HG02623 (cell line): ENCODE results near the gene GBF1.
"Not testable (repeated sequence)": the region's sequence is repeated elsewhere in the genome, so short reads cannot be mapped to it uniquely, and the experiment has no call there.

ENCODE experiments used
- ATAC-seq: cut with Tn5 transposase; IDR thresholded peaks from one replicate; pipeline ENCODE4 v1.9.1; 2021; ENCODE audit warnings: moderate library complexity; ENCODE audit not compliant: unreplicated experiment

Gene GBF1

GRCh38 chr10:102245082-102245931 lies at the start of gene GBF1:
TSS of gene GBF1 (plus strand) at chr10:102245532. CDS start at chr10:102258939, 13,407 bp downstream.
- ATAC-seq = peak; percentile 84

GRCh38 chr10:102196893-102197292 lies 48.4 kb upstream of the GBF1 start:
- no peak for ATAC-seq

- no peak for ATAC-seq
Observed at GRCh38 chr10:102198027-102198426, 47.3 kb upstream of the GBF1 start.

GRCh38 chr10:102200751-102201640 lies 44.3 kb upstream of the GBF1 start:
- no peak for ATAC-seq

- ATAC-seq = no peak
Observed at GRCh38 chr10:102202386-102202785, 42.9 kb upstream of the GBF1 start.

- no peak for ATAC-seq
Observed at GRCh38 chr10:102208311-102209035, 36.9 kb upstream of the GBF1 start.

GRCh38 chr10:102211615-102212299 lies 33.6 kb upstream of the GBF1 start:
- ATAC-seq = no peak

GRCh38 chr10:102213599-102213998 lies 31.7 kb upstream of the GBF1 start:
- ATAC-seq = not testable (repeated sequence)

GRCh38 chr10:102219370-102219769 lies 26.0 kb upstream of the GBF1 start:
- ATAC-seq = no peak

- ATAC-seq = no peak
Observed at GRCh38 chr10:102220612-102221011, 24.7 kb upstream of the GBF1 start.

GRCh38 chr10:102222797-102223196 lies 22.5 kb upstream of the GBF1 start:
- no peak for ATAC-seq

- peak; percentile 88 for ATAC-seq
Observed at GRCh38 chr10:102225646-102226541, 19.4 kb upstream of the GBF1 start, which contains the start of gene ELOVL3. TSS of gene ELOVL3 (plus strand) at chr10:102226299. CDS start at chr10:102226549, 250 bp downstream.

GRCh38 chr10:102226542-102226870 lies 18.8 kb upstream of the GBF1 start:
- no peak for ATAC-seq

- ATAC-seq = no peak
Observed at GRCh38 chr10:102227050-102227449, 18.3 kb upstream of the GBF1 start.

GRCh38 chr10:102229810-102230263 lies 15.5 kb upstream of the GBF1 start:
- ATAC-seq = peak; percentile 49

- no peak for ATAC-seq
Observed at GRCh38 chr10:102230264-102230860, 15.0 kb upstream of the GBF1 start.

- ATAC-seq = no peak
Observed at GRCh38 chr10:102230861-102231356, 14.4 kb upstream of the GBF1 start.

GRCh38 chr10:102231357-102232318 lies 13.7 kb upstream of the GBF1 start:
- no peak for ATAC-seq
